GM19043 (cell line): ENCODE results near the gene GRIA2.
"Not testable (repeated sequence)": the region's sequence is repeated elsewhere in the genome, so short reads cannot be mapped to it uniquely, and the experiment has no call there.

ENCODE experiments used
- ATAC-seq: cut with Tn5 transposase; IDR thresholded peaks from one replicate; pipeline ENCODE4 v1.9.1; 2021; ENCODE audit warnings: low read depth; ENCODE audit not compliant: unreplicated experiment

The GRIA2 gene

DNA sequence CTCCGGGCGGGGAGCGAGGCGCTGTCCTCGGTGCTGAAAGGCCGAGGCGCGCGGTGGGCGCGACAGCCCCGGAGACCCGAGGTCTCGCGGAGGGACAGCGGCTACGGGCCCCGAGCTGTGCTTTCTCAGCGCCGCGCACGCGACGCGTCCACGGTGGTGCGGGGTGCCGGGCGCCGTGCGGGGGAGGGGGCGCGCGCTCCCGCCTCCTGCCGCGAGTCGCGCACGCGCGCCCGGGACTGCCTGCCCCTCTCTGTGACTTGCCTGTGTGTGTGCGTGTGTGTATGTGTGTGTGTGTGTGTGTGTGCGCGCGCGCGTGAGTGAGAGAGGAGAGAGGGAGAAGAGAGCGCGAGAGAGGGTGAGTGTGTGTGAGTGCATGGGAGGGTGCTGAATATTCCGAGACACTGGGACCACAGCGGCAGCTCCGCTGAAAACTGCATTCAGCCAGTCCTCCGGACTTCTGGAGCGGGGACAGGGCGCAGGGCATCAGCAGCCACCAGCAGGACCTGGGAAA, at the start of gene GRIA2:
Gene GRIA2, plus strand, starts transcription at position 358 of the 511 bp plus-strand sequence. CDS start 315 bp downstream, outside the sequence.
- ATAC-seq = no peak

DNA sequence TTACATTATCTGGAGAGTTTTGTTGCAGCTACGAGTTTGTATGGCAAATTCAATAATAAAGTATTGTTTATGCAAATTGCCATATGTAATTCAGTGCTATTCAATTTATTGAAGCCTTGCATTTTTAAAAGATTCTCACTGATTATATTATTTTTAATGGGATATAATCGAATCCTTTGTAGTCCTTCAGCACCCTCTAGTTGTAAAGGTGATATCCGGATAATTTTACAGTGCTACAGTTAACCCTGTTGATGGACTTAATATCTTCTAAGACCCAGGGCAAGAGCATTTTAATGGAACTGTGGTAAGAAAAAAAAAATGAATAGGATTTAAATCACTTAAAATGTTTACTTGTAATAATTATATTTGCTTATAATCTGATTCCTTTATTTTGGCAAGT, 48.5 kb upstream of the GRIA2 start:
- ATAC-seq = no peak

DNA sequence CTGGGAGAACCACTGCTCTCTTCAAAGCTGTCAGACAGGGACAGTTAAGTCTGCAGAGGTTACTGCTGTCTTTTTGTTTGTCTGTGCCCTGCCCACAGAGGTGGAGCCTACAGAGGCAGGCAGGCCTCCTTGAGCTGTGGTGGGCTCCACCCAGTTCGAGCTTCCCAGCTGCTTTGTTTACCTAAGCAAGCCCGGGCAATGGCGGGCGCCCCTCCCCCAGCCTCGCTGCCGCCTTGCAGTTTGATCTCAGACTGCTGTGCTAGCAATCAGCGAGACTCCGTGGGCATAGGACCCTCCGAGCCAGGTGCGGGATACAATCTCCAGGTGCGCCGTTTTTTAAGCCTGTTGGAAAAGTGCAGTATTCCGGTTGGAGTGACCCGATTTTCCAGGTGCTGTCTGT, 40.3 kb upstream of the GRIA2 start:
- ATAC-seq = not testable (repeated sequence)

DNA sequence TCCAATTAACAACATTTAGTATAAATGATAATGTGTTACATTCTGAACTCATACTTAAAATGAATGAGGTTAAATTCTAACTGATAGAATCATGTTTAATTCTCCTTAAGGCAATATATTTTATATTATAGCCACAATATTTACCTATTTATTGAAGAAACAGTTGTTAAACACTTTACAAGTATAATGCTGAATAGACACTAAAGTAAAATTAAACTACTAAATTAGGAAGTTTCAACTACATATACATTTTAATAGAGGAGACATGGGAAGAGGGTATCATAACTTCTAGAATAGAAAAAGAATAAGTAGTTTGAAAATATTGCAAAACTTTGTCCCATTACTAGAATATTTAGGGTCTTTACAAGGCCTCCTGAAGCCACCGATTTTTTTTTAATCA, 36.2 kb upstream of the GRIA2 start:
- ATAC-seq = no peak

- ATAC-seq = no peak
Measured at GRCh38 chr4:157185363-157185762, 35.2 kb upstream of the GRIA2 start.

DNA sequence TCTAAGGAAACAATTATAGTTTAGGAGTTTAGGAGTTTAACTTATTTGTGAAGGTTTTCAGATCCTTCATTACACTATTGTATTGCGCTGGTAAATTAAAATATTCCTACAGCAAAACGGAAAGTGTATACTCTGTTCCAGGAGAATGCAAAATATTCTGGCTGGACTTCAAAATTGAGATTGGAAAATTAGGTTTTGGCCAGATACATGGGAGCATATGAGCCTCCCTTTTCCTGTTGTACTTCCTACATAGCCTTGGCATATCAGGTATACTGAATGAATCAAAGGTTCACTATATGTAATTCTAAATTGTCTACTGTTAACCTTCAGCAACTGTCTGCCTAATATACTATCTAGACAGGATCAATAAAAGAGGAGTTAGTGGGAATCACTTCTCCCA, 25.2 kb upstream of the GRIA2 start:
- ATAC-seq = no peak

GRCh38 chr4:157196046-157196445, 24.5 kb upstream of the GRIA2 start:
- ATAC-seq = no peak

GRCh38 chr4:157204634-157205244, 15.8 kb upstream of the GRIA2 start:
- no peak for ATAC-seq

GRCh38 chr4:157217708-157218107, 2.8 kb upstream of the GRIA2 start:
- ATAC-seq = no peak

- no peak for ATAC-seq
Measured at GRCh38 chr4:157219711-157220370, 687 bp upstream of the GRIA2 start.

GRCh38 chr4:157221426-157221894, 932 bp downstream of the GRIA2 start:
- no peak for ATAC-seq

DNA sequence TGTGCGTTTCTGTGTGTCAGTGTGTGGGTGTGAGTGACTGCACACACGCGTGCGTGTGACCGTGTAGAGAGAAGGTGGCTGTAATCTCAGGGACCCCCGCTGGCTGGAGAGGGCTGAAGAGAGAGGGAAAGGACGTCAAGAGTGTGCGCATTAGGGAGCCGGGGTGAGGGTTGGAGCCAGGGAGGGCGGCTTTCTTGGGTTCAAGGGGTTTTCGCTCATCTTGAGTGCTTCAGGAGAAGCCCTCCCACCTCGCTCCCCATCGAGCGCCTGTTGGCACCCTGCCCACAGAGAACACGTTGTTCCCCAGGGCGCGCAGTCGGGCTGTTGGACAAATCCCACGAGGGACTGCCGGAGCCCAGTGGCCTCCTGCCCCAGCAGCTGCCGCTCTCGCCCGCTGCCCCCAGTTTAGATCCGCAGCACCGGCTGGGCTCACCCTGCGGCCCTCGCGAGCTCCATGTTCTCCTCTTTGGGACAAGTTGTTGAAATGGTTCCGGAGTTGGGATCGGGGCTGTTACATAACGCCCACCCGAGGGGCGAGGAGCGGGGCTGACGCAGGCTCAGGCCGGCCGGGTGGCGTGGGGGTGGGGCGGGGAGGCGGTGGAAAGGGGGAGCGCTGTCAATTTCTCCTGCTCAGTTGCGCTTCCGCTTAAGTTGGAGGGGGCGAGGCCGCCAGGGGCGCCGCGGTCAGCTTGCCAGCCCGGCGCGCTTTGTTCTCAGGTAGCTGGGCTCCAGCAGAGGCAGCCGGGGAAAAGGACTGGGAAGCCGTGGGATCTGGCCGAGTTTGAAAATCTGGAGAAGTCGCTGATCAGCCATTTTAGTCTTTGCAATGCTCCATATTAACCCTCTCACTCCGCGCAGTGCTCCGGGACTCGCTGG, 1.6 kb downstream of the GRIA2 start:
- no peak for ATAC-seq

- no peak for ATAC-seq
Measured at GRCh38 chr4:157222771-157223160, 2.2 kb downstream of the GRIA2 start.

DNA sequence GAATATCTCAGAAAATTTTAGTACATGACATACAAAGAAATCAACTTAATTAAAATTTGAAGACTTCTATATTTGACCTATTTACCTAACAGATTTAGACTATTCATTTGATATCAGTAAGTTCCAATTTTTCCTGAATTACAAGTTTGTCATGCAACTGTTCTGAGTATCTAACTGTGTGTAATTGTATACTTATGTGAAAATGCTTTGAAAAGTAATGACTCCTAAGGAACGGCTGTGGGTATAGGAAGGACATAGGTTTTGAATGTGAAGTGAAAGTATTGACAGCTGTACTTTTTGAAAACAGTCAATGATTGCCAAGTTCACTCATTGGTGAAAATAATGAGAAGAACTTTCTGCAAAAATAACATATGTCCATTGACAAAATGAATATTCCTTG, 2.9 kb downstream of the GRIA2 start:
- no peak for ATAC-seq

- ATAC-seq = no peak
Measured at GRCh38 chr4:157225096-157225495, 4.6 kb downstream of the GRIA2 start.

DNA sequence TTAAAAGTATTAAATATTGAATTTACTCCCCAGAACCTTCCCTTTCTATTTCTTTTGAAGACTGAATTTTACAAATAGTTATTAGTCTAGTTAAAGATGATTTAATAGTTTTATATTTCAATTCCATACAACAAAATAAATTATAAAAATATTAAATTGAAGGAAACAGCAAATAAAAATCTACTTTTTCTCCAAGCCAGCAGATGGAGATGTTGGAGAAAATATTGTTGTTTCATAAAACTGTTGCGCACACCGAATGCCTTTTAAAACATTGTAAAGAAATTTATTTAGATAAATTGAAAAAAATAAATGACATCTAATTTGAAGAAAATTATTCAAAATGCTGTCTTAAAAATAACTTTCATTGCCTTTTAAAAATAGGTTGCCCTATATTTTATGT, 5.5 kb downstream of the GRIA2 start:
- ATAC-seq = no peak

DNA sequence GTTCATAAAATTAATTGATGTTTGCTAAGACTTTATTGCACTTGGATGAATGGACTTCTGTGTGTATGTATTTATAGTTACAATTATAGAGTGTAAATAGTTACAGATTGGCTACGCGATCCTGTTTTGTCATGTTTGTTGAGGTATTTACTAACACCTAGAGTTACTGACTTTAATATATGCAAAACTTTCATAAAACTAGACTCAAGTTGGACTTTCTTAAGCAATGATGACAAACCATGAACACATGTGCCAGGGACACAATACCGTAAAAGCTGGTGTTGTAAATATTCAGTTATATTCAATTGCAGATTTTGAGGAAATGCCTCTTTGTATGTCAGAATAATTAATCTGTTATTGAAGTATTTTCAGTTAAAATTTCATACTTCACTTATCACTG, 6.1 kb downstream of the GRIA2 start:
- ATAC-seq = no peak

DNA sequence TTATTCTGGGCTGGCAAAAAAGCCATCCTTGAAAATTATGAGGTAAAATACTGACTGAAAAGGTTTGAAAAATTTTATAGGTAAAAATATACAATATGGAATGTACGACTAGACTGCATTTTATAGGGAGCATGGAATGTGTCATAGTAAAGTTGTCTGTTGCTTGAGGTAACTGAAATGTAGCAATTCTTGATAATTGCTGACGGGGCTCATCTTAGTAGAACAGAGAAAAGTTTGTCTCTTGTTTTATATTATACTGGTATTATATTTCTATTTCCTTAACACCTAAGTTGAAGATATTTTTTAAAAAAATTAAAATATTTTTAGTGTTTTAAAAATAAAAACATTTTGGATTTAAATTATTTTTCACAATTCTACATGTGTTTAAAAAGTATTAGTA, 11.0 kb downstream of the GRIA2 start:
- no peak for ATAC-seq

DNA sequence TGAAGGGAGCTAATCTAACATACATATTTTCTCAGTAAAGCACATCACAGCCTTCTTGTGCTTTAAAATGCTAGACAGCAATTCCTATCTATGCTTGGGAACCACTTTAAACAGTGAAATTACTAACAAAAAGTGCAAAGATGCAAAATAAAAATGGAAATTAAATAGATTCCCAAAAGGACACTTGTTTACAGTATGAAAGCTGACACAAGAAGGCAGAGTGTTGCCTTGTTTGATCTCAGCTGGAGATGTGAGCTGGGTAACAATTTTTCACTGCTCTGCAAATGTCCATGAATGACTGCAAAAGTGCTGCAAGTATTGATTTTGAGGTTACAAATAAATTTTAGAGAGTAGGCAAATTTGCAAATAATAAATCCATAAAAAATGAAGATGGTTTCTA, 22.3 kb downstream of the GRIA2 start:
- ATAC-seq = no peak

DNA sequence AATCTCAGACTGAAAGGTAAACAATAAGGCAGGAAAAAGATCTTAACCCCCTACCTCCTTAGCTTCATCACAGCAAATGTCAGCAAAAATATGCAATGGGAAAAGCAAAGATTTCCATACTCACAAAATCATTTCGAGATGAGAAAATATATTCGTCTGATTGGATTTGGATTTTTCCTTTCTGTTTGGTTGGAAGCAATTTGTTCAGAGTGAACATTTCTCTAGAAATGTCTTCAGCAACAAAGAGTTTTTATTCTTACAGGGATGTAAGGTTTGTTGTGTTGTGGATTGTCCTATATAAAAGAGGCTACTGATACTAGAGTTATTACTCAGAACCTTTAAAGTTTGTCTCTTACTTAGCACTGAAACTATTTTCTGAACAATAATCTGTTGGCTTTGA, 23.8 kb downstream of the GRIA2 start:
- no peak for ATAC-seq

DNA sequence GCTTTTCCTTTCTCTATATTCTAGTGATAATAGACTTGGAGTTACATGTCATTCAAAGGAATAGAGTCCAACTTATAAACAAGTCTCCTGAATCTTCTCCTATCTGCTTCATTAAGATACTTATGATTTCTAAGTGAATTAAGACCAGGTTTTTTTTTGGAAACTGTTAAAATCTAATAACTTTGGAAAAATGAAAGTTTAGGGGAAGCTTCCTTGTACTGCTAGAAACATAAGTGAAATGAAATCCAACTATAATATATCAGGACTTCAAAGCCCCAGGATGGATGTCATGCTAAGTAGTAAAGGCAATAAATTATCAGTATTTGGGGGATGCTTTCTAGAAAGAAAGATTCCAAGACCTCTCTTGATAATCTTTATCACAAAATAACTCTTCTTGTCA, 24.8 kb downstream of the GRIA2 start:
- ATAC-seq = no peak
